K562 (cell line): ENCODE data around the gene ZBTB26. TPM values are rescaled to one million over a fixed set of nuclear protein-coding genes. Genes with fewer than 3 reads are reported as not detected.

Source experiments
- CAMTA2 ChIP-seq: fragments of 250-450 bp; sonication (Bioruptor Pico); conservative IDR thresholded peaks from 2 replicates; pipeline ENCODE4 v1.5.1; 2022
- CUX1 ChIP-seq: fragments of 200-800 bp; sonication (Bioruptor generic); IDR thresholded peaks from 2 replicates; pipeline ENCODE4 v1.6.1; 2016; ENCODE audit warnings: missing genetic modification characterization, missing compliant biosample characterization
- FOXK2 ChIP-seq, 2 experiments: fragments of 450-650 bp; IDR thresholded peaks in 1 of 2; conservative IDR thresholded peaks in 1 of 2; 2 replicates each; pipeline ENCODE4 v1.6.1; 2016; ENCODE audit warnings: low read depth in 2 of 2, mild to moderate bottlenecking in 1 of 2
- GTF2E2 ChIP-seq: fragments of 200-800 bp; sonication (Bioruptor generic); IDR thresholded peaks from 2 replicates; pipeline ENCODE4 v1.6.1; 2016; ENCODE audit warnings: missing genetic modification characterization, missing compliant biosample characterization
- IRF9 ChIP-seq: fragments of 450-650 bp; IDR thresholded peaks from 2 replicates; pipeline ENCODE4 v1.6.1; 2016; ENCODE audit warnings: missing biosample characterization, missing genetic modification characterization
- L3MBTL2 ChIP-seq: fragments of 450-650 bp; IDR thresholded peaks from 2 replicates; pipeline ENCODE4 v1.6.1; 2016; ENCODE audit warnings: mild to moderate bottlenecking, moderate library complexity
- NCOA6 ChIP-seq: fragments of 450-650 bp; IDR thresholded peaks from 2 replicates; pipeline ENCODE4 v1.6.1; 2017; ENCODE audit warnings: mild to moderate bottlenecking
- PATZ1 ChIP-seq: fragments of 250-450 bp; sonication (Bioruptor Pico); IDR thresholded peaks from 2 replicates; pipeline ENCODE4 v1.5.0; 2020; ENCODE audit warnings: mild to moderate bottlenecking, borderline replicate concordance
- RB1 ChIP-seq: fragments of 450-650 bp; IDR thresholded peaks from 2 replicates; pipeline ENCODE4 v1.6.1; 2017; ENCODE audit warnings: low read depth, mild to moderate bottlenecking
- RBBP5 ChIP-seq: fragments of 200-600 bp; sonication (generic); IDR thresholded peaks from 2 replicates; pipeline ENCODE4 v1.6.1; 2012; ENCODE audit warnings: borderline replicate concordance, mild to moderate bottlenecking, low read length, control low read depth, inconsistent platforms; ENCODE audit not compliant: insufficient read depth, poor library complexity, severe bottlenecking
- RBM17 ChIP-seq: fragments of 200-400 bp; formaldehyde crosslinking; IDR thresholded peaks from 2 replicates; pipeline ENCODE4 v1.6.1; 2017; ENCODE audit warnings: low read depth, mild to moderate bottlenecking, low read length, borderline replicate concordance
- SNRNP70 ChIP-seq: fragments of 200-400 bp; formaldehyde crosslinking; optimal IDR thresholded peaks from 2 replicates; pipeline ENCODE3; 2017; ENCODE audit warnings: low read depth, low read length
- SP2 ChIP-seq: IDR thresholded peaks from 2 replicates; pipeline ENCODE4 v1.6.1; 2011; ENCODE audit warnings: mild to moderate bottlenecking, low read depth, low read length, moderate library complexity; ENCODE audit not compliant: poor library complexity, severe bottlenecking; ENCODE audit errors: extremely low read depth
- TAF7 ChIP-seq: fragments of 450-650 bp; IDR thresholded peaks from 2 replicates; pipeline ENCODE4 v1.6.1; 2016; ENCODE audit warnings: missing genetic modification characterization, missing compliant biosample characterization
- ZKSCAN8 ChIP-seq: fragments of 200-800 bp; sonication (Bioruptor generic); IDR thresholded peaks from 2 replicates; pipeline ENCODE4 v1.6.1; 2016; ENCODE audit warnings: missing genetic modification characterization, missing compliant biosample characterization
- ZNF134 ChIP-seq: fragments of 250-450 bp; sonication (Bioruptor Pico); conservative IDR thresholded peaks from 2 replicates; pipeline ENCODE4 v1.4.0; 2020
- ZNF644 ChIP-seq: fragments of 200-800 bp; sonication (Bioruptor generic); IDR thresholded peaks from 2 replicates; pipeline ENCODE4 v1.6.1; 2016; ENCODE audit warnings: low read depth, missing genetic modification characterization, missing compliant biosample characterization
- polyA plus RNA-seq, 8 experiments: library from polyadenylated mRNA; depleted of rRNA in 4 of 8; stranded (reverse) in 5 of 8; unstranded in 3 of 8; fragments of >200 nt; fragmentation: Nextera tagmentation in 2 of 8; fragmentation: Illumina TruSeq in 1 of 8; extraction: Ambion mirVana in 2 of 8; extraction: Trizol in 1 of 8; gene quantifications; 2 replicates each; pipeline versions ENCODE4 v1.2.1 to v1.2.3, GENCODE V29; 2011 to 2014; ENCODE audit warnings: inconsistent platforms in 1 of 8, missing spikeins in 1 of 8
- total RNA-seq, 7 experiments: library from RNA; depleted of rRNA in 6 of 7; stranded (reverse); fragments of >200 nt in 6 of 7; fragmentation: Illumina TruSeq in 2 of 7; extraction: Trizol in 2 of 7; gene quantifications; 2 replicates each; pipeline versions ENCODE4 v1.2.1 to v1.2.3, GENCODE V29; 2011 to 2021; ENCODE audit warnings: low replicate concordance in 1 of 7
- TF ChIP-seq, protein P1 (sequence below): sonication (generic); formaldehyde crosslinking; IDR thresholded peaks from 2 replicates; pipeline ENCODE4 v1.8.0; 2022; ENCODE audit warnings: mild to moderate bottlenecking, missing genetic modification reagents

Gene ZBTB26
- total and polyA plus RNA-seq, 9 of the 15 experiments (the other 6 are each of a cell fraction or from before 2014, with no cell fraction given) = 2.4 to 20.7 (median 5.0) TPM

DNA sequence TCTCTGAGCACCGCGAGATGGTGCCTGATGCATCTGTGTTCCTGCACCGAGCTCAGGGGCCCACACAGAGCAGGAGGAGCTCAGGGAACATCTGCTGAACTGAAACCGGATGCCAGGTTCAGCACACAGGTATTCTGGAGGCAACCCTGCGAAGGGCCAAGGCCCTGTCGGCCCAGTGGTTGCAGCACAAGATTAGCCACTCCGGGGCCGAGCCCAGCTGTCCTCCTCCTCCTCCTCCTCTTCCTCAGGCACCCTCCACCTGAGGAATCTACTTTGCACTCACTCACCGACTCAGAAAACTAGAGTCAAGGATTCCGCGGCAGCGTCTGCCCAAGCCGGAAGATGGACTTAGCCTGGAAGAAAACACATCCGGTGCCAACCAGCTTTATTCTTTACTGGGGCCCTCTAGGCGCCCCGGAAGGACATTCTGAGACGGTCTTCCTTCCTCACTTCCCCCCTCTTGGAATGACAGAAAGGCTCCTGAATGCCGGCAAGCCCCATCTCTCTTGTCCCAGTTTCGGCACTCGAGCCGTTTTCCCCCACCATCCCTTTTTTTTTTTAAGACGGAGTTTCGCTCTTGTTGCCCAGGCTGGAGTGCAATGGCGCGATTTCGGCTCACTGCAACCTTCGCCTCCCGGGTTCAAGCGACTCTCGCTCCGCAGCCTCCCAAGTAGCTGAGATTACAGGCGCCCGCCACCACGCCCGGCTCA is 18.2 kb downstream of the ZBTB26 start, which contains the start of gene ZBTB6 (continued):
- TF ChIP-seq GTF2E2 (tag) (0 out of 2 replicates have a peak, but pooled peaks have one; percentile 59), RBBP5 (peak; percentile 84), NCOA6 (no peak), L3MBTL2 (peak; percentile 47), TAF7 (tag) (0 out of 2 replicates have a peak, but pooled peaks have one; percentile 5), RBM17 (no peak), ZKSCAN8 (no peak), ZNF134 (CRISPR knock-in tag) (no peak), FOXK2 (conservative IDR thresholded peaks at IDR 0.05 in 1 of 2, IDR thresholded peaks at IDR 0.05 in 1 of 2; ENCODE audit: low read depth in 2 of 2) (peak in 1 of 2 experiments; percentile 82; a peak in 3 of 4 replicates), IRF9 (0 out of 2 replicates have a peak, but pooled peaks have one; percentile 30), SNRNP70 (no peak), ZNF644 (tag) (no peak), CAMTA2 (CRISPR knock-in tag) (no peak), CUX1 (CRISPR knock-in tag) (no peak), RB1 (0 out of 2 replicates have a peak, but pooled peaks have one; percentile 25), PATZ1 (CRISPR knock-in tag) (no peak), SP2 (no peak)
- TF ChIP-seq, protein P1, sequence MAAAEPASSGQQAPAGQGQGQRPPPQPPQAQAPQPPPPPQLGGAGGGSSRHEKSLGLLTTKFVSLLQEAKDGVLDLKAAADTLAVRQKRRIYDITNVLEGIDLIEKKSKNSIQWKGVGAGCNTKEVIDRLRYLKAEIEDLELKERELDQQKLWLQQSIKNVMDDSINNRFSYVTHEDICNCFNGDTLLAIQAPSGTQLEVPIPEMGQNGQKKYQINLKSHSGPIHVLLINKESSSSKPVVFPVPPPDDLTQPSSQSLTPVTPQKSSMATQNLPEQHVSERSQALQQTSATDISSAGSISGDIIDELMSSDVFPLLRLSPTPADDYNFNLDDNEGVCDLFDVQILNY (CRISPR knock-in tag) = no peak
